Mucosa of descending colon (tissue), 3 donors: ENCODE data around the gene RAPH1. TPM values are rescaled to one million over a fixed set of nuclear protein-coding genes. Genes with fewer than 3 reads are reported as not detected.
"Not testable (repeated sequence)": the region's sequence is repeated elsewhere in the genome, so short reads cannot be mapped to it uniquely, and the experiment has no call there.

Experiments
- ATAC-seq: fragments of 200-7000 bp; cut with Tn5 transposase; one replicate; pipeline ENCODE4 v1.9.1; 2020; ENCODE audit warnings: mild to moderate bottlenecking, moderate library complexity
- DNase-seq, 3 donors: peaks; one replicate each; pipeline ENCODE4 v3.0.0-alpha.2; 2020
- H3K36me3 ChIP-seq: fragments of 200-600 bp; one replicate; pipeline ENCODE4 v1.8.0; 2021; ENCODE audit warnings: low read depth, mild to moderate bottlenecking
- H3K4me1 ChIP-seq: fragments of 200-600 bp; one replicate; pipeline ENCODE4 v1.8.0; 2021; ENCODE audit warnings: low read depth, mild to moderate bottlenecking
- H3K4me3 ChIP-seq: fragments of 200-600 bp; one replicate; pipeline ENCODE4 v1.8.0; 2021; ENCODE audit warnings: mild to moderate bottlenecking
- H3K9me3 ChIP-seq: fragments of 200-600 bp; one replicate; pipeline ENCODE4 v1.8.0; 2021; ENCODE audit warnings: mild to moderate bottlenecking
- CTCF ChIP-seq: fragments of 200-600 bp; IDR thresholded peaks from one replicate; pipeline ENCODE4 v1.8.0; 2022; ENCODE audit warnings: antibody characterized with exemption, mild to moderate bottlenecking
- intact Hi-C, 2 donors: fragments of 100-400 bp; cut with DNase I in 1 of 2; cut with micrococcal nuclease in 1 of 2; formaldehyde crosslinking; loops; one replicate each; pipeline versions ENCODE4 v1.11.0 to v1.11.1; 2022; cut with DNase I, micrococcal nuclease
- total RNA-seq, 3 donors: library from RNA; stranded (reverse); fragmentation: NEBNext Ultra II Directional in 2 of 3; extraction: Animal tissue kit (Norgen Biotek cat#: 25700) in 2 of 3; gene quantifications; one replicate each; pipeline versions ENCODE4 v1.2.1 to v1.2.4, GENCODE V29; 2021 to 2023
- donor health status: DM: no; HTN: no; CAD: no; lungs with moderate emphysema.
- donor health status: DM: no; HTN: no; CAD: no.
- donor health status: DM: no; HTN: yes; CAD: no.

The RAPH1 gene
- total RNA-seq, 3 donors from 2014 or later = 48.4 to 60.2 (median 50.4) TPM

GRCh38 chr2:203394519-203395227, 140.4 kb downstream of the RAPH1 start:
- intact Hi-C loops = no loop called here
- DNase-seq (no peak), ATAC-seq (no peak)
- no peak overlapping the region for H3K4me3 ChIP-seq
- H3K36me3 ChIP-seq = no peaks in the 10 kb centered on the region
- H3K9me3 ChIP-seq = no peaks in the 10 kb centered on the region
- no peak for TF ChIP-seq CTCF
- H3K4me1 ChIP-seq = no peaks in the 10 kb centered on the region

- H3K4me1 ChIP-seq, ATAC-seq, H3K4me3 ChIP-seq, H3K36me3 ChIP-seq, DNase-seq, H3K9me3 ChIP-seq, intact Hi-C loops: not testable (repeated sequence)
Measured at GRCh38 chr2:203388153-203388552, 146.9 kb downstream of the RAPH1 start.

GRCh38 chr2:203383038-203383437, 152.1 kb downstream of the RAPH1 start:
- no peaks in the 10 kb centered on the region for H3K36me3 ChIP-seq
- no peak for TF ChIP-seq CTCF
- DNase-seq (no peak), ATAC-seq (no peak)
- intact Hi-C loops = no loop called here
- H3K4me3 ChIP-seq = no peak overlapping the region
- H3K9me3 ChIP-seq = no peaks in the 10 kb centered on the region
- H3K4me1 ChIP-seq = no peaks in the 10 kb centered on the region

- H3K9me3 ChIP-seq = no peaks in the 10 kb centered on the region
- TF ChIP-seq CTCF = no peak
- DNase-seq (no peak), ATAC-seq (no peak)
- no peaks in the 10 kb centered on the region for H3K36me3 ChIP-seq
- no peak overlapping the region for H3K4me3 ChIP-seq
- intact Hi-C loops = no loop called here
- no peaks in the 10 kb centered on the region for H3K4me1 ChIP-seq
Measured at GRCh38 chr2:203379156-203379555, 155.9 kb downstream of the RAPH1 start.

GRCh38 chr2:203376173-203376572, 158.9 kb downstream of the RAPH1 start:
- intact Hi-C loops = no loop called here
- no peak overlapping the region for H3K4me3 ChIP-seq
- H3K36me3 ChIP-seq = no peaks in the 10 kb centered on the region
- DNase-seq = no peak
- H3K4me1 ChIP-seq = no peaks in the 10 kb centered on the region
- ATAC-seq = no peak
- no peak for TF ChIP-seq CTCF
- H3K9me3 ChIP-seq = no peaks in the 10 kb centered on the region

- DNase-seq, intact Hi-C loops, ATAC-seq, H3K9me3 ChIP-seq, H3K4me1 ChIP-seq, H3K36me3 ChIP-seq, H3K4me3 ChIP-seq: not testable (repeated sequence)
Measured at GRCh38 chr2:203372706-203373105, 162.4 kb downstream of the RAPH1 start.
